HepG2 (cell line): ENCODE data around the gene PRSS21. TPM values are rescaled to one million over a fixed set of nuclear protein-coding genes. Genes with fewer than 3 reads are reported as not detected.
A peak's percentile ranks its signal among the peaks of the same experiment; 100 is the strongest.

ENCODE experiments used
- AGO2 ChIP-seq: fragments of 200-400 bp; formaldehyde crosslinking; optimal IDR thresholded peaks from 2 replicates; pipeline ENCODE3; 2017; ENCODE audit warnings: mild to moderate bottlenecking, low read depth, low read length, moderate library complexity
- BRCA1 ChIP-seq: sonication (generic); formaldehyde crosslinking; IDR thresholded peaks from 2 replicates; pipeline ENCODE4 v1.4.0; 2020; ENCODE audit warnings: missing genetic modification reagents
- CAMTA2 ChIP-seq: sonication (generic); formaldehyde crosslinking; IDR thresholded peaks from 2 replicates; pipeline ENCODE4 v1.4.0; 2020; ENCODE audit warnings: mild to moderate bottlenecking, missing genetic modification reagents, borderline replicate concordance
- ELF3 ChIP-seq: IDR thresholded peaks from 2 replicates; pipeline ENCODE4 v1.6.1; 2016; ENCODE audit warnings: missing genetic modification reagents, missing compliant biosample characterization
- HNF4G ChIP-seq, 2 experiments: sonication (generic) in 1 of 2; formaldehyde crosslinking in 1 of 2; IDR thresholded peaks; 2 replicates each; pipeline versions ENCODE4 v1.4.0 to v1.6.1; 2011 to 2020; ENCODE audit warnings: borderline replicate concordance in 2 of 2, low read depth in 2 of 2, mild to moderate bottlenecking in 2 of 2, low read length in 1 of 2, missing genetic modification reagents in 1 of 2, moderate library complexity in 1 of 2
- HNRNPUL1 ChIP-seq: fragments of 200-400 bp; formaldehyde crosslinking; IDR thresholded peaks from 2 replicates; pipeline ENCODE4 v1.6.1; 2017; ENCODE audit warnings: low read depth, mild to moderate bottlenecking, low read length, moderate library complexity
- IRX3 ChIP-seq: sonication (generic); formaldehyde crosslinking; IDR thresholded peaks from 2 replicates; pipeline ENCODE4 v1.8.1; 2023; ENCODE audit warnings: mild to moderate bottlenecking, low read depth, missing genetic modification reagents, borderline replicate concordance
- ISX ChIP-seq: sonication (generic); formaldehyde crosslinking; conservative IDR thresholded peaks from 2 replicates; pipeline ENCODE4 v1.5.0; 2020; ENCODE audit warnings: missing genetic modification reagents
- NKX3-1 ChIP-seq: sonication (generic); formaldehyde crosslinking; IDR thresholded peaks from 2 replicates; pipeline ENCODE4 v1.5.0; 2020; ENCODE audit warnings: missing genetic modification reagents
- TBX3 ChIP-seq: fragments of 450-650 bp; IDR thresholded peaks from 2 replicates; pipeline ENCODE4 v1.6.1; 2017; ENCODE audit warnings: antibody characterized with exemption, mild to moderate bottlenecking, inconsistent platforms, borderline replicate concordance
- ZNF496 ChIP-seq: sonication (generic); formaldehyde crosslinking; IDR thresholded peaks from 2 replicates; pipeline ENCODE4 v1.8.1; 2023; ENCODE audit warnings: mild to moderate bottlenecking, moderate library complexity, missing genetic modification reagents; ENCODE audit not compliant: insufficient replicate concordance
- ZNF558 ChIP-seq: sonication (generic); formaldehyde crosslinking; IDR thresholded peaks from 2 replicates; pipeline ENCODE4 v1.9.0; 2022; ENCODE audit warnings: mild to moderate bottlenecking, missing genetic modification reagents, borderline replicate concordance
- ZNF703 ChIP-seq: sonication (generic); formaldehyde crosslinking; IDR thresholded peaks from 2 replicates; pipeline ENCODE4 v1.5.1; 2020; ENCODE audit warnings: missing genetic modification reagents, mild to moderate bottlenecking, moderate library complexity, borderline replicate concordance
- ZNF747 ChIP-seq: sonication (generic); formaldehyde crosslinking; IDR thresholded peaks from 2 replicates; pipeline ENCODE4 v1.8.1; 2023; ENCODE audit warnings: missing genetic modification reagents, mild to moderate bottlenecking, borderline replicate concordance
- polyA plus RNA-seq, 8 experiments: library from polyadenylated mRNA; depleted of rRNA in 3 of 8; stranded (reverse) in 7 of 8; unstranded in 1 of 8; fragments of >200 nt; fragmentation: Illumina TruSeq in 4 of 8; extraction: Trizol in 4 of 8; gene quantifications; 2 replicates each; pipeline versions ENCODE4 v1.2.1 to v1.2.3, GENCODE V29; 2011 to 2016; ENCODE audit warnings: low read depth in 4 of 8, missing spikeins in 1 of 8, mixed read lengths in 1 of 8; ENCODE audit not compliant: insufficient read depth in 1 of 8
- total RNA-seq, 5 experiments: library from RNA; depleted of rRNA; stranded (reverse); fragments of >200 nt; fragmentation: Illumina TruSeq; extraction: Trizol; gene quantifications; 2 replicates each; pipeline ENCODE4 v1.2.3, GENCODE V29; 2016; ENCODE audit warnings: low read depth in 1 of 5
- TF ChIP-seq, protein P1 (sequence below): sonication (generic); formaldehyde crosslinking; IDR thresholded peaks from 2 replicates; pipeline ENCODE4 v1.4.0; 2020; ENCODE audit warnings: mild to moderate bottlenecking, missing genetic modification reagents
- TF ChIP-seq, protein P2 (sequence below): sonication (generic); formaldehyde crosslinking; IDR thresholded peaks from 2 replicates; pipeline ENCODE4 v1.4.0; 2020; ENCODE audit warnings: missing genetic modification reagents
- TF ChIP-seq, protein P3 (sequence below): sonication (generic); formaldehyde crosslinking; IDR thresholded peaks from 2 replicates; pipeline ENCODE4 v1.5.1; 2020; ENCODE audit warnings: missing genetic modification reagents, mild to moderate bottlenecking, borderline replicate concordance
- TF ChIP-seq, protein P4 (sequence below): IDR thresholded peaks from 2 replicates; pipeline ENCODE4 v1.6.1; 2016; ENCODE audit warnings: mild to moderate bottlenecking
- TF ChIP-seq, protein P5 (sequence below): sonication (generic); formaldehyde crosslinking; IDR thresholded peaks from 2 replicates; pipeline ENCODE4 v1.4.0; 2020; ENCODE audit warnings: missing genetic modification reagents

Gene PRSS21
- total and polyA plus RNA-seq, 2 of the 13 experiments (the other 11 are each of a cell fraction or from before 2014, with no cell fraction given): not detected

DNA sequence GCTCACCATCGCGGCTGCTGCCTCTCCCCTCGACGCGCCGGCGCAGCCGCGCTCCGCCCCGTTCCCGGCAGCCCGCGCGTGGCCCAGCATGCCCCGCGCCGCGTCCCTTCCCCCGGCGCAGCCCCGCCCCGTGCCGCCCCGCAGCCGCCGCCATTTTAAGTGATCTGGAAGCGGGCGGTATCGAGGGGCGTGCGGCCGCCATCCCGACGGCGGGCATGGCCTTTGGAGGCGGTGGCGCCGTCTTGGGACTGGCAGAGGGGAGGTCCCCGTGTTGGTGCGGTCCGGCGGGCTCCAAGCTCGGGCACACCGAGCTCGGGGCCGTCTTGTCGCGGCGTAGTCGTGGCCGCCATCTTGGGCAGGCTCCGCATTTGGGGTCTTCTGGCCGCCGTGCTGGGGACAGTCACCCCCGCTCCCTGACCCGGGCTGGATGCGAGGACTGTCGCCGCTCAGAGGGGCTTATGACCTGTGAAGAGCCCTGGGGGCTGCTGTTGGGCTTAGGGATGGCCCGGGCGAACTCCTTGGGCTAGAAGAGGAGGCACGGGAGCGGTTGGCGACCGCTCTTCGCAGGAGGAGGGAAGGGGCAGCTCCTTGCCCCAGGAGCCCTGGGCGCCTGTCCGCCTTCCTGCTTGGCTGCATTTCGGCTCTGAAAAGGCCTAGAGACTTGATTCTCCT, 39.7 kb upstream of the PRSS21 start, which contains the start of gene ELOB (continued):
- TF ChIP-seq ZNF703 (CRISPR knock-in tag) (peak; percentile 71; the same call in 1 of the 2 replicates), TBX3 (no peak), ZNF496 (no peak), BRCA1 (CRISPR knock-in tag) (no peak; the same call in 1 of the 2 replicates), ZNF747 (CRISPR knock-in tag) (no peak), NKX3-1 (CRISPR knock-in tag) (no peak), HNF4G (IDR thresholded peaks at IDR 0.05; ENCODE audit: borderline replicate concordance, low read depth, low read length) (no peak), HNF4G (CRISPR knock-in tag; IDR thresholded peaks at IDR 0.05; ENCODE audit: borderline replicate concordance, low read depth) (no peak), ZNF558 (no peak), AGO2 (peak; percentile 97), IRX3 (CRISPR knock-in tag) (no peak), HNRNPUL1 (no peak), ISX (CRISPR knock-in tag) (no peak), CAMTA2 (no peak), ELF3 (CRISPR knock-in tag) (no peak)
- TF ChIP-seq, protein P1, sequence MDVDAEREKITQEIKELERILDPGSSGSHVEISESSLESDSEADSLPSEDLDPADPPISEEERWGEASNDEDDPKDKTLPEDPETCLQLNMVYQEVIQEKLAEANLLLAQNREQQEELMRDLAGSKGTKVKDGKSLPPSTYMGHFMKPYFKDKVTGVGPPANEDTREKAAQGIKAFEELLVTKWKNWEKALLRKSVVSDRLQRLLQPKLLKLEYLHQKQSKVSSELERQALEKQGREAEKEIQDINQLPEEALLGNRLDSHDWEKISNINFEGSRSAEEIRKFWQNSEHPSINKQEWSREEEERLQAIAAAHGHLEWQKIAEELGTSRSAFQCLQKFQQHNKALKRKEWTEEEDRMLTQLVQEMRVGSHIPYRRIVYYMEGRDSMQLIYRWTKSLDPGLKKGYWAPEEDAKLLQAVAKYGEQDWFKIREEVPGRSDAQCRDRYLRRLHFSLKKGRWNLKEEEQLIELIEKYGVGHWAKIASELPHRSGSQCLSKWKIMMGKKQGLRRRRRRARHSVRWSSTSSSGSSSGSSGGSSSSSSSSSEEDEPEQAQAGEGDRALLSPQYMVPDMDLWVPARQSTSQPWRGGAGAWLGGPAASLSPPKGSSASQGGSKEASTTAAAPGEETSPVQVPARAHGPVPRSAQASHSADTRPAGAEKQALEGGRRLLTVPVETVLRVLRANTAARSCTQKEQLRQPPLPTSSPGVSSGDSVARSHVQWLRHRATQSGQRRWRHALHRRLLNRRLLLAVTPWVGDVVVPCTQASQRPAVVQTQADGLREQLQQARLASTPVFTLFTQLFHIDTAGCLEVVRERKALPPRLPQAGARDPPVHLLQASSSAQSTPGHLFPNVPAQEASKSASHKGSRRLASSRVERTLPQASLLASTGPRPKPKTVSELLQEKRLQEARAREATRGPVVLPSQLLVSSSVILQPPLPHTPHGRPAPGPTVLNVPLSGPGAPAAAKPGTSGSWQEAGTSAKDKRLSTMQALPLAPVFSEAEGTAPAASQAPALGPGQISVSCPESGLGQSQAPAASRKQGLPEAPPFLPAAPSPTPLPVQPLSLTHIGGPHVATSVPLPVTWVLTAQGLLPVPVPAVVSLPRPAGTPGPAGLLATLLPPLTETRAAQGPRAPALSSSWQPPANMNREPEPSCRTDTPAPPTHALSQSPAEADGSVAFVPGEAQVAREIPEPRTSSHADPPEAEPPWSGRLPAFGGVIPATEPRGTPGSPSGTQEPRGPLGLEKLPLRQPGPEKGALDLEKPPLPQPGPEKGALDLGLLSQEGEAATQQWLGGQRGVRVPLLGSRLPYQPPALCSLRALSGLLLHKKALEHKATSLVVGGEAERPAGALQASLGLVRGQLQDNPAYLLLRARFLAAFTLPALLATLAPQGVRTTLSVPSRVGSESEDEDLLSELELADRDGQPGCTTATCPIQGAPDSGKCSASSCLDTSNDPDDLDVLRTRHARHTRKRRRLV (CRISPR knock-in tag): no peak
- TF ChIP-seq, protein P2, sequence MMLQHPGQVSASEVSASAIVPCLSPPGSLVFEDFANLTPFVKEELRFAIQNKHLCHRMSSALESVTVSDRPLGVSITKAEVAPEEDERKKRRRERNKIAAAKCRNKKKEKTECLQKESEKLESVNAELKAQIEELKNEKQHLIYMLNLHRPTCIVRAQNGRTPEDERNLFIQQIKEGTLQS: no peak
- TF ChIP-seq, protein P3, sequence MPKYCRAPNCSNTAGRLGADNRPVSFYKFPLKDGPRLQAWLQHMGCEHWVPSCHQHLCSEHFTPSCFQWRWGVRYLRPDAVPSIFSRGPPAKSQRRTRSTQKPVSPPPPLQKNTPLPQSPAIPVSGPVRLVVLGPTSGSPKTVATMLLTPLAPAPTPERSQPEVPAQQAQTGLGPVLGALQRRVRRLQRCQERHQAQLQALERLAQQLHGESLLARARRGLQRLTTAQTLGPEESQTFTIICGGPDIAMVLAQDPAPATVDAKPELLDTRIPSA: no peak
- TF ChIP-seq, protein P4, sequence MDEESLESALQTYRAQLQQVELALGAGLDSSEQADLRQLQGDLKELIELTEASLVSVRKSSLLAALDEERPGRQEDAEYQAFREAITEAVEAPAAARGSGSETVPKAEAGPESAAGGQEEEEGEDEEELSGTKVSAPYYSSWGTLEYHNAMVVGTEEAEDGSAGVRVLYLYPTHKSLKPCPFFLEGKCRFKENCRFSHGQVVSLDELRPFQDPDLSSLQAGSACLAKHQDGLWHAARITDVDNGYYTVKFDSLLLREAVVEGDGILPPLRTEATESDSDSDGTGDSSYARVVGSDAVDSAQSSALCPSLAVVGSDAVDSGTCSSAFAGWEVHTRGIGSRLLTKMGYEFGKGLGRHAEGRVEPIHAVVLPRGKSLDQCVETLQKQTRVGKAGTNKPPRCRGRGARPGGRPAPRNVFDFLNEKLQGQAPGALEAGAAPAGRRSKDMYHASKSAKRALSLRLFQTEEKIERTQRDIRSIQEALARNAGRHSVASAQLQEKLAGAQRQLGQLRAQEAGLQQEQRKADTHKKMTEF: peak; percentile 34; the same call in 1 of the 2 replicates
- TF ChIP-seq, protein P5, sequence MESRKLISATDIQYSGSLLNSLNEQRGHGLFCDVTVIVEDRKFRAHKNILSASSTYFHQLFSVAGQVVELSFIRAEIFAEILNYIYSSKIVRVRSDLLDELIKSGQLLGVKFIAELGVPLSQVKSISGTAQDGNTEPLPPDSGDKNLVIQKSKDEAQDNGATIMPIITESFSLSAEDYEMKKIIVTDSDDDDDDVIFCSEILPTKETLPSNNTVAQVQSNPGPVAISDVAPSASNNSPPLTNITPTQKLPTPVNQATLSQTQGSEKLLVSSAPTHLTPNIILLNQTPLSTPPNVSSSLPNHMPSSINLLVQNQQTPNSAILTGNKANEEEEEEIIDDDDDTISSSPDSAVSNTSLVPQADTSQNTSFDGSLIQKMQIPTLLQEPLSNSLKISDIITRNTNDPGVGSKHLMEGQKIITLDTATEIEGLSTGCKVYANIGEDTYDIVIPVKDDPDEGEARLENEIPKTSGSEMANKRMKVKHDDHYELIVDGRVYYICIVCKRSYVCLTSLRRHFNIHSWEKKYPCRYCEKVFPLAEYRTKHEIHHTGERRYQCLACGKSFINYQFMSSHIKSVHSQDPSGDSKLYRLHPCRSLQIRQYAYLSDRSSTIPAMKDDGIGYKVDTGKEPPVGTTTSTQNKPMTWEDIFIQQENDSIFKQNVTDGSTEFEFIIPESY: no peak; the same call in 1 of the 2 replicates
